HEK293 (cell line): Measurements from ENCODE around the gene AGR2.

Experiments
- CTCF ChIA-PET: fragments of 350-600 bp; formaldehyde crosslinking; extraction: SDS; loops from one replicate; lab custom pipeline; 2021; ENCODE audit warnings: antibody characterized with exemption; lab: Yijun Ruan, JAX
- POLR2A ChIA-PET: fragments of 300-600 bp; formaldehyde crosslinking; extraction: SDS; loops from one replicate; lab custom pipeline; 2020; ENCODE audit warnings: antibody characterized with exemption, inconsistent platforms; lab: Yijun Ruan, JAX
- H3K27ac ChIP-seq: fragments of 200-500 bp; sonication (Bioruptor generic); 2 replicates; pipeline ENCODE4 v1.5.1; 2014; ENCODE audit warnings: low read depth, low read length, control low read depth, inconsistent platforms; ENCODE audit errors: extremely low read depth
- H3K36me3 ChIP-seq, 2 experiments: fragments of 200-500 bp in 1 of 2; sonication (Bioruptor generic) in 1 of 2; 1 replicate in 1 of 2; 2 replicates in 1 of 2; pipeline ENCODE4 v1.5.1; 2014 to 2017; ENCODE audit warnings: inconsistent platforms in 2 of 2, low read length in 2 of 2; ENCODE audit not compliant: control insufficient read depth in 2 of 2, insufficient read depth in 1 of 2
- H3K4me1 ChIP-seq: fragments of 200-500 bp; sonication (Bioruptor generic); 2 replicates; pipeline ENCODE4 v1.5.1; 2014; ENCODE audit warnings: mild to moderate bottlenecking, low read length, inconsistent platforms; ENCODE audit not compliant: control insufficient read depth, insufficient read depth
- H3K4me3 ChIP-seq: 2 replicates; pipeline ENCODE4 v1.5.1; 2011; ENCODE audit warnings: low read depth, mild to moderate bottlenecking, control low read depth, low read length, moderate library complexity
- H3K9me3 ChIP-seq: fragments of 200-500 bp; sonication (Bioruptor generic); 2 replicates; pipeline ENCODE4 v1.5.1; 2014; ENCODE audit warnings: low read depth, low read length, inconsistent platforms; ENCODE audit not compliant: control insufficient read depth, insufficient read depth
- HIC1 ChIP-seq: fragments of 450-650 bp; formaldehyde crosslinking; IDR thresholded peaks from 2 replicates; pipeline ENCODE4 v1.5.1; 2016; ENCODE audit warnings: missing biosample characterization, missing genetic modification characterization
- INSM2 ChIP-seq: fragments of 450-650 bp; formaldehyde crosslinking; IDR thresholded peaks from 2 replicates; pipeline ENCODE4 v1.5.1; 2016; ENCODE audit warnings: missing biosample characterization, missing genetic modification characterization
- MEIS1 ChIP-seq: sonication (generic); formaldehyde crosslinking; IDR thresholded peaks from 2 replicates; pipeline ENCODE4 v1.8.1; 2022; ENCODE audit warnings: missing genetic modification reagents, mild to moderate bottlenecking, borderline replicate concordance
- OVOL3 ChIP-seq: fragments of 450-650 bp; formaldehyde crosslinking; IDR thresholded peaks from 2 replicates; pipeline ENCODE4 v1.5.1; 2016; ENCODE audit warnings: missing biosample characterization, missing genetic modification characterization
- REST ChIP-seq: fragments of 450-650 bp; formaldehyde crosslinking; IDR thresholded peaks from 2 replicates; pipeline ENCODE4 v1.5.1; 2016; ENCODE audit warnings: missing biosample characterization, missing genetic modification characterization
- SP2 ChIP-seq: fragments of 450-650 bp; formaldehyde crosslinking; IDR thresholded peaks from 2 replicates; pipeline ENCODE4 v1.5.1; 2016; ENCODE audit warnings: missing biosample characterization, missing genetic modification characterization
- ZBTB11 ChIP-seq: fragments of 450-650 bp; formaldehyde crosslinking; conservative IDR thresholded peaks from 2 replicates; pipeline ENCODE4 v1.5.1; 2016; ENCODE audit warnings: low read depth, missing biosample characterization, missing genetic modification characterization
- ZNF140 ChIP-seq: fragments of 450-650 bp; formaldehyde crosslinking; IDR thresholded peaks from 2 replicates; pipeline ENCODE4 v1.5.1; 2016; ENCODE audit warnings: missing biosample characterization, missing genetic modification characterization
- ZNF202 ChIP-seq: fragments of 450-650 bp; formaldehyde crosslinking; IDR thresholded peaks from 2 replicates; pipeline ENCODE4 v1.5.1; 2016; ENCODE audit warnings: missing biosample characterization, missing genetic modification characterization, borderline replicate concordance
- ZNF350 ChIP-seq: fragments of 450-650 bp; formaldehyde crosslinking; IDR thresholded peaks from 2 replicates; pipeline ENCODE4 v1.5.0; 2017; ENCODE audit warnings: missing biosample characterization, mild to moderate bottlenecking, missing genetic modification characterization
- ZNF423 ChIP-seq: fragments of 450-650 bp; formaldehyde crosslinking; IDR thresholded peaks from 2 replicates; pipeline ENCODE4 v1.5.1; 2016; ENCODE audit warnings: missing biosample characterization, missing genetic modification characterization
- ZNF518A ChIP-seq: fragments of 450-650 bp; formaldehyde crosslinking; conservative IDR thresholded peaks from 2 replicates; pipeline ENCODE4 v1.5.1; 2016; ENCODE audit warnings: low read depth, missing biosample characterization, missing genetic modification characterization
- ZNF624 ChIP-seq: fragments of 450-650 bp; formaldehyde crosslinking; IDR thresholded peaks from 2 replicates; pipeline ENCODE4 v1.5.1; 2017; ENCODE audit warnings: missing biosample characterization, missing genetic modification characterization
- ZNF701 ChIP-seq: fragments of 450-650 bp; formaldehyde crosslinking; IDR thresholded peaks from 2 replicates; pipeline ENCODE4 v1.5.1; 2016; ENCODE audit warnings: missing biosample characterization, missing genetic modification characterization
- ZNF707 ChIP-seq: fragments of 450-650 bp; formaldehyde crosslinking; IDR thresholded peaks from 2 replicates; pipeline ENCODE4 v1.5.1; 2016; ENCODE audit warnings: missing biosample characterization, missing genetic modification characterization

AGR2 gene

GRCh38 chr7:16851829-16852228, 47.0 kb upstream of the AGR2 start:
- ChIA-PET POLR2A (no interaction called here), CTCF (interaction anchor here (0.6 to 0.7 kb wide), 2 partner anchors 19 to 163 kb away, joined by 3 to 4 read pairs; no protein-coding TSS in a partner anchor)
- H3K4me3 ChIP-seq, result no peak overlapping the region
- H3K9me3 ChIP-seq, result no peaks in the 10 kb centered on the region
- H3K36me3 ChIP-seq, result no peaks in the 10 kb centered on the region
- no peak overlapping the region for H3K27ac ChIP-seq
- TF ChIP-seq ZNF202 (tag by site-specific recombination), result no peak
- no peak for TF ChIP-seq INSM2
- no peak for TF ChIP-seq OVOL3 (tag by site-specific recombination)
- TF ChIP-seq HIC1 (tag by site-specific recombination), result no peak
- no peak for TF ChIP-seq ZNF707 (tag by site-specific recombination)
- no peak for TF ChIP-seq REST
- TF ChIP-seq ZNF624, result no peak
- no peak for TF ChIP-seq ZNF423 (tag by site-specific recombination)
- no peak for TF ChIP-seq ZNF140
- TF ChIP-seq ZNF701 (tag by site-specific recombination), result no peak
- TF ChIP-seq MEIS1 (CRISPR knock-in tag), result no peak
- peaks cover 6% of the 10 kb centered on the region for H3K4me1 ChIP-seq

- Histone ChIP-seq H3K4me3 (no peak overlapping the region), H3K4me1 (peaks cover 6% of the 10 kb centered on the region), H3K9me3 (no peaks in the 10 kb centered on the region), H3K27ac (no peak overlapping the region), H3K36me3 (no peaks in the 10 kb centered on the region)
- POLR2A ChIA-PET, result interaction anchor here (0.6 kb wide), 1 partner anchor 18 kb away, joined by 3 read pairs; no protein-coding TSS in a partner anchor
- CTCF ChIA-PET, result no interaction called here
- no peak for TF ChIP-seq ZBTB11 (tag by site-specific recombination)
- TF ChIP-seq ZNF350 (tag by site-specific recombination), result no peak
- no peak for TF ChIP-seq ZNF518A (tag by site-specific recombination)
- TF ChIP-seq SP2 (tag by site-specific recombination), result no peak
Observed at GRCh38 chr7:16850614-16851466, 46.0 kb upstream of the AGR2 start.
